Subcutaneous adipose tissue (tissue), 4 donors: ENCODE measurements around the gene PTPRC. TPM values are rescaled to one million over a fixed set of nuclear protein-coding genes. Genes with fewer than 3 reads are reported as not detected.

ENCODE experiments used
- CTCF ChIP-seq: fragments of 450-650 bp; IDR thresholded peaks from one replicate; pipeline ENCODE4 v1.5.1; 2016; ENCODE audit warnings: low read depth, mild to moderate bottlenecking, control low read depth, antibody characterized with exemption, moderate library complexity
- total RNA-seq, 4 donors: library from RNA; depleted of rRNA; stranded (reverse); fragments of >200 nt; gene quantifications; one replicate each; pipeline ENCODE4 v1.1.0, GENCODE V29; 2016

Gene PTPRC
- total RNA-seq, 4 donors from 2014 or later = 18.6 to 167 (median 59.8) TPM

- TF ChIP-seq CTCF = no peak
Measured at GRCh38 chr1:198632007-198632406, 6.8 kb upstream of the PTPRC start.

- TF ChIP-seq CTCF = no peak
Measured at GRCh38 chr1:198633675-198634121, 5.1 kb upstream of the PTPRC start.

GRCh38 chr1:198635964-198636363 is 2.9 kb upstream of the PTPRC start:
- no peak for TF ChIP-seq CTCF

- TF ChIP-seq CTCF = no peak
Measured at GRCh38 chr1:198636391-198636790, 2.4 kb upstream of the PTPRC start.

- no peak for TF ChIP-seq CTCF
Measured at GRCh38 chr1:198637157-198637556, 1.7 kb upstream of the PTPRC start.

GRCh38 chr1:198637916-198638437 is 863 bp upstream of the PTPRC start:
- no peak for TF ChIP-seq CTCF

- TF ChIP-seq CTCF = no peak
Measured at GRCh38 chr1:198638441-198638840, 399 bp upstream of the PTPRC start.
